GOT3 (cell line): ENCODE results near the gene PLEKHM2.

Experiments
- DNase-seq: peaks from one replicate; lab custom pipeline; 2025; ENCODE audit warnings: mixed read lengths; lab: John Stamatoyannopoulos, UW

PLEKHM2 gene

DNA sequence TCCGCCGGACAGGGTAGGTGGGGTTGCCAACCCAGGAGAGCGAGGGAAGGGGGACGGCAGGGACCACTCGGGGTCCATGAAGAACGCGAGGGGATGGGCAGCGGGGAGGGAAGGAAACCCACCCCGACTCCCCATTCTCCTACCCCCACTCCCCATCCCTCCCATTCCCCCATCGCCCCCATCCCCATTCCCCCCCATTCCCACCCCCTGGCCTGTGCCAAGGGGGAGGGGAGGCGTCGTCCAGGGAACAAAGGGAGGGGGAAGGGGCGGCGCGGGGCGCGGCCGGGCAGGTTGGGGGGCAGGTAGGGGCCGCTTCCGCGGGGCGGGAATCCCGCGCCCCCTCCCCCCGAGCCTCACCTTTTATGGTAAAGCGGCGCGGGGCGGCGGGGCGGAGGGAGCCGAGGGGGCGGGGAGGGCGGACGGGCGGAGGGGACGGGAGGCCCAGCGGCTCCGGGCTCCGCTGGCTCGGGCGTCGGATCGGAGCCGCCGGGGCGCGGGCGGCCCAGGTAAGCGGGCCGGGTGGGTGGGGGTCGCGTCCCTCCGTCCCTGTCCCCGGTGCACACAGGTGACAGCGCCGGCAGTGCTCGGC, 74.3 kb downstream of the PLEKHM2 start, which contains the start of gene FBLIM1:
Gene FBLIM1, plus strand, starts transcription at position 453 of the 589 bp plus-strand sequence. CDS start 6,189 bp downstream, outside the sequence.
- no peak for DNase-seq

DNA sequence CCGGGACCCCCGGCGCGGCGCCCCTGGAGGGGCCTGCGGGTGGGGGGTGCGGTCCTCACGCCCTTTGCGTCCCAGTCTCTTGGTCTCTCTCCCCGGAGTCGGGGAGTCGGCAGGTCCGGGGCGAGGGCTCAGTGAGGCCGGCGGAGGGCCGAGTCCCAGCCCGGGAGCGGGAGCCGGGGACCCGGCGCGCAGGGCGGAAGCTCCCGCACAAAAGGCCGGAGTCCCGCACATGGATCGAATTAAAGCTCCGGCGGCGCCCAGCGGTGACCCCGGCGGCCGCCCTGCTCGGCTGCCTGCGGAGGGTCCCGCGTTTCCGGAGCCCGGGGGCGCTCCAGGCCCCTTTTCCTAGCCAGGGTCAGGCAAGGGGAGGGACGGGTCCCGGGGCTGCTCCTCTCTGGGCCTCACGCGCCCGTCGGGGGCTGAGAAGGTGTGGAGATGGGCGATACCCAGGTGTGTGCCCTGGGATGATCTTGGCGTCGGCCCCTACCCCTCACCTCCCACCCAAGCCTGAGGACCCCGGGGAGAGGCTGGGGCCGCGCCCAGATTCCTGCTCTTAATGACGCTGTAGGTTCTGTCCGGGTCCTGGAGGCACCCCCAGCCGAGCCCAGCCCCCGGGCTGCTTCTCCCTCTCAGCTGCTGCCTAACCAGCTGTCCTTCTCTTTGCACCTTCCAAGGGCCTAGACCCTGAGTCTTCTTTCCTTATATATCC, 75.0 kb downstream of the PLEKHM2 start:
- DNase-seq: no peak

GRCh38 chr1:15760520-15761211, 76.5 kb downstream of the PLEKHM2 start:
- no peak for DNase-seq

DNA sequence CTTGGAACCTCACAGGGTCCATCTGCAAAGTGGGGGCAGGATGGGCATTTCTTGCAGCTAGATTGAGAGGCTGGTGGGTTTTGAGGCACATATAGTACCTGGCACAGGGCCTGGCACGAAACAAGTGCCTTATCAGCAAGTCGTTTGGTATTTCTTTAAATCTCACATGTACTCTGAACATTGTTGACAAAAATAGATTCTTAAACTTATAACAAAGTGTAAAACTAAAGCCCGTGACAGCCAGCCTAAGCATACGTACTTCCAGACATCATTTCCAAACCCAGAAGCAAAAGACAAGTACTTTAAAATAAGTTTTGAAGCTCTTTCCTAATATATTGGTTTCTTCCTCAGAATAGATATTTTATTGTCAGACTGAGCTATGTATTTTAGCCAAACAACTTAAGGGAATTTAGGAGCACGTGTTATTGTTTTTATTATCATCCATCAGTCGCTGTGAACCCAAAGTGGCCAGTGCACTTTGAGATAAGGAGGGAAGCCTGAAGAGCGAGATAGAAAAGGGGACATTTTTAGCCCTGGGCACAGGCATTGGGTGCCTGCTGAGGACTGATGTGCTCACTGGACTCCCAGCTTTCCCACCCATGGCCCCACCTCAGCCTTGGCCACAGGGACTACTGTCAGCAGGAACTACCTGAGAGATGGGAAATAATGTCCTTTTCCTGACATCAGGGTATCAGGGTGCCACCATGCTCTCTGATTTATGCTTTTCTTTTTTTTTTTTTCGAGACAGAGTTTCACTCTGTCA, 77.4 kb downstream of the PLEKHM2 start:
- no peak for DNase-seq

GRCh38 chr1:15762546-15762945, 78.4 kb downstream of the PLEKHM2 start:
- DNase-seq: no peak

- DNase-seq: no peak
These were observed 80.2 kb downstream of the PLEKHM2 start for GRCh38 chr1:15764269-15764764.

GRCh38 chr1:15764890-15765289, 80.8 kb downstream of the PLEKHM2 start:
- DNase-seq: no peak

DNA sequence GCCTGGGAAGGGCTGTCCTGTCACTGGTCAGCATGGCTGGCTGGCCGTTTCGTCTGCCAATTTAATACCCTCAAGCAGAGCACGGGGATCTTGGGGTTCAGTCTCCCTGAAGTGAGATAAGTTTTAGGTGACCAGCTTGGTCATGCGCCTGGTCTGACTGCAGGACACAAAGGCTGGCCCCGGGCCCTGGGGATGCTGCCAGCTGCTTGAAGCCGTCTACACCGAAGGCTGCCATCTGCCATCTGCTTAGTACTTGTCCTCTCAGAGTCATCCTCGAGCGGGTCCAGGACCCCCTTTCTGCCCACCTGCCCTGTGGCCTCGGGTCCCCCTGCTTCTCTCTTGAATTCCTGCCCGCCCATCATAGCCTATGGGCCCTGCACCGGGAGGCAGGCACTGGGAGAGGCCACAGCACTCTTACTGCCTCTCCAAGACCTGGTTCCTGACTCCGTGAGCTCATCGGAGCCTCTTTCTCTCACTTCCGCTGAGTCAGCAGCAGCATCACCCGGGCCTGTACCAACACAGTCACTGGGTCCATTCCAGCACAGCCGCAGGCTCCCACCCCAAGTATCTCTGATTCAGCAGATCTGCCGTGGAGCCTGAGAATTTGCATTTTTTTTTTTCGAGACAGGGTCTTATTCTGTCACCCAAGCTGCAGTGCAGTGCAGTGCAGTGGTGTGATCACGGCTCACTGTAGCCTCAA, 81.5 kb downstream of the PLEKHM2 start:
- DNase-seq: no peak

DNA sequence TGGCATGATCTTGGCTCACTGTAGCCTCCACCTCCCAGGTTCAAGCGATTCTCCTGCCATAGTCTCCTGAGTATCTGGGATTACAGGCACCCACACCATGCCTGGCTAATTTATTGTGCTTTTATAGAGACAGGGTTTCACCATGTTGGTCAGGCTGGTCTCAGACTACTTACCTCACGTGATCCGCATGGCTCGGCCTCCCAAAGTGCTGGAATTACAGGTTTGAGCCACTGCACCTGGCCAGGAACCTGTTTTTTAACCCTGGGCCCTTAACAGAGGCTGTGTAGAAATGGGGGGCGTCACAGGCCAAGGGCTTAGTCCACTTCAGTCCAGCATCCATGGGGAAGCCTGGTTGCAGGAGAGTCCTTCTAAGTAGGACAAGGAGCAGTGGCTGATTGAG, 83.8 kb downstream of the PLEKHM2 start:
- no peak for DNase-seq

GRCh38 chr1:15768388-15768787, 84.3 kb downstream of the PLEKHM2 start:
- no peak for DNase-seq

DNA sequence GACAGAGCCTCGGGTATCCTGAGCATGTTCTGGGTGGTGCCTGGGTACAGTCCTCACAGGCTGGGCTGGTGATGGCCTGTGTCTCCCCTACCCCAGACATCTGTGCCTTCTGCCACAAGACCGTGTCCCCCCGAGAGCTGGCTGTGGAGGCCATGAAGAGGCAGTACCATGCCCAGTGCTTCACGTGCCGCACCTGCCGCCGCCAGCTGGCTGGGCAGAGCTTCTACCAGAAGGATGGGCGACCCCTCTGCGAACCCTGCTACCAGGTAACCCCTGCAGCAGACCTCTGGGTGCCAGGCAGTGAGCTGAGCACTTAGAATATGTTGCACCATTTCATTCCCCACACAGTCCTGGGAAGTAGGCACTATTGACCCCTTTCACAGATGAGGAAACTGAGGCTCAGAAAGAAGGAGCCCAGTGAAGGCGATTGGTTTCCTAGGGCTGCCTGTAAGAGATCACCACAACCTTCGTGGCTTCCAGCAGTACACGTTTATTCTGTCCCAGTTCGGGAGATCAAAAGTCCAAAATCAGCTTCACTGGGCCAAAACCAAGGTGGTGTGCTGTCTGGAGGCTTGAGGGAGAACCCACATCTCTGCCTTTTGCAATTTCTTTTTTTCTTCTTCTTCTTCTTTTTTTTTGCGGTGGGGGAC, 86.3 kb downstream of the PLEKHM2 start:
- DNase-seq: no peak

DNA sequence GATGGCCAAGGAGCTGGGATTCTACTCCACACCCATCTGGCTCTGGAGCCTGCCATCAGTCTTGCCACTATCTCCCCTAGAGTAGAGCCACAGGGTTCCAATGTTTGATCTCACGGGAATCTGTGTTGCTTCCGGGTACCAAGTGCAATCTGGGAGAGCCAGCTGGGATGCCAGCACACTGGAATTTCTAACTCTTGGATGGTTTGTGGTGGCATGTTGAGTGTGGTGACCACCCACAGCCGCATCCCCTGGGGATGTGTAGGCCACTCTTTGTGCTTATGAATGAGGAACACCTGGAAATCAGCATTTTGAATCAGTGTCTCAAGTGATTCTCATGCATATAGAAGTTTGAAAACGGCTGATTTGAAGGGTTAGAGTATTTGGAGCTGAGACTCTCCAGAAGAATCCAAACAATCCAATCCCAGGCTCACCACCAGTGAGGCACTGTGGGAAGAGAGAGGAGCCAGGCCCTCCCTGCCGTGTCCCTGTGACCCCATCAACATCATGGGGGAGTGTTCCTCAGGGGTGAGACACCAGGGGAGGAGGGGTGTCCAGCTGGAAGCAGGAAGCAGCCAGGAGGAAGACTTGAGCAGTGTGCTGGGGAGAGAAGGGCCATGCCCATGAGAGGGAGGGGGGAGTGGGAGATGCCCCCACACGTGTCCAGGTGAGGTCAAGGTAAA, 87.9 kb downstream of the PLEKHM2 start:
- no peak for DNase-seq

GRCh38 chr1:15775706-15776105, 91.6 kb downstream of the PLEKHM2 start:
- no peak for DNase-seq

DNA sequence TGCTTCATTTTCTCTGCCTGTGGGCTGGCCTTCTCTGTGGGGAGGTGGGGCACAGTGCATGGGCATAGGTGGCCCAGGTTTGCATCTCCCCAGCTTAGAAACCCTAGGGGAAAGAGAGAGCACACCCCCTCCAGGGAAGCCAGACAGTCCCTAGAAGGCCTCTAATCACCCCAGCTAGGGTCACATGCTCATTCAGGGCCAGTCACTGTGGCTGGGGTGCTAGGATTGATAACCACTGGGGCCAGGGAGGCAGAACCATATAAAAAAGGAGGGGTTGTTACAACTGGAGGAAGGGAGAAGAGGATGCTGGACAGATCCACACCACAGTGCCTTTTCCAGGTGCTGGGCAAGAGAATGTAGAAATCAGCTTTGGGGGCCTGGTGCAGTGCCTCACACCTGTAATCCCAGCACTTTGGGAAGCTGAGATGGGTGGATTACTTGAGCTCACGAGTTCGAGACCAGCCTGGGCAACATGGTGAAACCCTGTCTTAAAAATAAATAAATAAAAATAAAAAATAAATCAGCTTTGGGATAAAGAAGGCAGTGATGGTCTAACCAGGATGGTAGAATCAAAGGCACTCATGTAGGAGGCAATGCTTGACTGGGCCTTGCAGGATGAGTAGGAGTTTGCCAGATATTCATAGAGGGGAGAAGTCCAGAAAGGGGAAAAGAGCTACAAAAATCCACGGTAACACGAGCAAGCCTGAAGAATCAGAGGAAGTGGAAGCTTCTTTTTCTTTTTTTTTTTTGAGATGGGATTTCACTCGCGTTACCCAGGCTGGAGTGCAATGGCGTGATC, 94.0 kb downstream of the PLEKHM2 start:
- DNase-seq: no peak
